Progenitor cell of endocrine pancreas (in vitro differentiated cells): ENCODE results near the gene LINS1. TPM values are rescaled to one million over a fixed set of nuclear protein-coding genes. Genes with fewer than 3 reads are reported as not detected.

Source experiments
- DNase-seq: peaks from one replicate; pipeline ENCODE4 v3.0.0; 2021; ENCODE audit warnings: low spot score; ENCODE audit not compliant: unreplicated experiment
- H3K27ac Mint-ChIP-seq: 2 replicates; pipeline ENCODE4 v1.8.0; 2021; ENCODE audit warnings: mild to moderate bottlenecking, moderate library complexity, mixed read lengths
- H3K27me3 Mint-ChIP-seq: 2 replicates; pipeline ENCODE4 v1.8.0; 2021; ENCODE audit warnings: mixed read lengths
- H3K36me3 Mint-ChIP-seq: 2 replicates; pipeline ENCODE4 v1.8.0; 2022; ENCODE audit warnings: mixed read lengths; ENCODE audit not compliant: insufficient read depth
- H3K4me1 Mint-ChIP-seq: 2 replicates; pipeline ENCODE4 v1.8.0; 2021; ENCODE audit warnings: low read depth, mixed read lengths
- H3K4me3 Mint-ChIP-seq: 2 replicates; pipeline ENCODE4 v1.8.0; 2021; ENCODE audit warnings: low read depth, mild to moderate bottlenecking, moderate library complexity, mixed read lengths
- H3K9me3 Mint-ChIP-seq: 2 replicates; pipeline ENCODE4 v1.8.0; 2021; ENCODE audit warnings: low read depth, mixed read lengths
- total RNA-seq: library from RNA; stranded (reverse); gene quantifications from 2 replicates; pipeline ENCODE4 v1.2.1, GENCODE V29; 2021
- TF ChIP-seq, protein P1 (sequence below): fragments of 200-600 bp; sonication (generic); IDR thresholded peaks from one replicate; pipeline ENCODE4 v1.5.0; 2021; ENCODE audit warnings: antibody characterized with exemption, mild to moderate bottlenecking; ENCODE audit not compliant: unreplicated experiment

LINS1 gene
- total RNA-seq, 1 donor from 2014 or later, result 17.7 TPM

DNA sequence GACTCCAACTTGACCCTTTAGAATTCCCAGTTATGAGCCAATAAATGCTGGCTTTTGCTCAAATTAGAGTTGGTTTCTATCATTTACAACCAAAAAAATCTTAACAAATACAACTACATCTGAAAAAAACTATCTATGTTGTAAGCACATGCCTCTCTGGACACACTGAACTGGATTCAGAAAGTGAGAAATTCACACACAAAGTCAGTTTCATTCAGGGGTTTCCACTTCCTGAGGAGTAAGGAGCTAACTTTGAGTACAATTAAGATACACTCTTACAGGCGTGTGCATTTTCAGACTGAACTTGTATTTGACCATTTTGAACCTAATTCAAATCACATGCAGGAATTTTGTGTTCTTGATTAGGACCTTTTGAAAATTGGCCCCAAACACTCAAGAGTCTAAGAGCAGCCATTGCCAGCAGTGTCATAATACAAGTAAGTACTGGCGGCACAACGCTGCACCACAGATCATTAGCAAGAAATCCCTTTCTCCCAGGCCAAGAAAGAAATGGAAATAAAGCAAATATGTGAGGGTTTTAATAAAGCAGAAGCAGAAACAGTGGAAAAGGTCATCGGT lies 31.2 kb downstream of the LINS1 start:
- Mint-ChIP-seq H3K9me3 (no peaks in the 10 kb centered on the region), H3K27ac (no peak overlapping the region), H3K4me1 (no peaks in the 10 kb centered on the region), H3K36me3 (peaks cover 8% of the 10 kb centered on the region), H3K4me3 (no peak overlapping the region), H3K27me3 (no peaks in the 10 kb centered on the region)
- no peak for DNase-seq
- TF ChIP-seq, protein P1, sequence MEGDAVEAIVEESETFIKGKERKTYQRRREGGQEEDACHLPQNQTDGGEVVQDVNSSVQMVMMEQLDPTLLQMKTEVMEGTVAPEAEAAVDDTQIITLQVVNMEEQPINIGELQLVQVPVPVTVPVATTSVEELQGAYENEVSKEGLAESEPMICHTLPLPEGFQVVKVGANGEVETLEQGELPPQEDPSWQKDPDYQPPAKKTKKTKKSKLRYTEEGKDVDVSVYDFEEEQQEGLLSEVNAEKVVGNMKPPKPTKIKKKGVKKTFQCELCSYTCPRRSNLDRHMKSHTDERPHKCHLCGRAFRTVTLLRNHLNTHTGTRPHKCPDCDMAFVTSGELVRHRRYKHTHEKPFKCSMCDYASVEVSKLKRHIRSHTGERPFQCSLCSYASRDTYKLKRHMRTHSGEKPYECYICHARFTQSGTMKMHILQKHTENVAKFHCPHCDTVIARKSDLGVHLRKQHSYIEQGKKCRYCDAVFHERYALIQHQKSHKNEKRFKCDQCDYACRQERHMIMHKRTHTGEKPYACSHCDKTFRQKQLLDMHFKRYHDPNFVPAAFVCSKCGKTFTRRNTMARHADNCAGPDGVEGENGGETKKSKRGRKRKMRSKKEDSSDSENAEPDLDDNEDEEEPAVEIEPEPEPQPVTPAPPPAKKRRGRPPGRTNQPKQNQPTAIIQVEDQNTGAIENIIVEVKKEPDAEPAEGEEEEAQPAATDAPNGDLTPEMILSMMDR, result no peak

DNA sequence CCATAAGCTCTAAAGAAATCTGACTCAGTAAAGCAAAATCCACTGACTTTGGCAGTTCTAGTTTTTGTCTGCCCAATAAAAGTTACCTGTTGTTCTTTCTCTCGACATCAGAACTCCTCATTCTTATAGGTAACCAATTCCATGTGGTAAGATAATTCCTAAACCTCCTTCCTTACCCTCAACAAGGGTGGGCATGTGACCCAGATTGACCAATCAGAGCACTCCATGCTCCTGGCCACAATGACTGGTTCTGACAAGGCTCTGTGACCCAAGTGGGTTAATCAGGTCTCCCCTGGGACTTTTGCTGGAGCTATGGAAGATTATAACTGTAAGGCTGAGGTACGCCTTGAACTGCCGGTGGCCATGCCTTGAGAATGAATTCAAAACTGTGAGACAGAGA lies 31.7 kb downstream of the LINS1 start:
- Mint-ChIP-seq H3K36me3 (peaks cover 8% of the 10 kb centered on the region), H3K4me3 (no peak overlapping the region), H3K27me3 (no peaks in the 10 kb centered on the region), H3K4me1 (no peaks in the 10 kb centered on the region), H3K9me3 (no peaks in the 10 kb centered on the region), H3K27ac (no peak overlapping the region)
- no peak for DNase-seq
- TF ChIP-seq, protein P1, result no peak

DNA sequence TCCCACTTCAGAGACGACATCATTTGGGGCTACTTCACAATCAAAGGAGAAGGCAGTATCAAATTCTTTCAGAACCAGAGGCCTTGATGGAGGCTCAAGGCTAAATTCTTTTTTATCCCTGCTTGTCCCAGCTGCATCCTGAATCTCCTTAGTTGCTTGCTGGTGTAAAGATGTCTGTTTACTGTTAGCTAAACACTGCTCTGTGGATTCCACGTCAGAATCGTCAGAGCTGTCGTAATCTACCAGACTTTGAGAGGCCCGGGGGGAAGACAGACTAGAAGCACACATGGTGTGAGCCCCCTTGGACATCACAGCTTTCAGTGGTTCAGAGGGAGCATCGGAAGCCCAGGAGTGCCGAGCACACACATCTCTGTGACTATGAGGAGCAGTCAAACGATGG lies 32.6 kb downstream of the LINS1 start:
- Mint-ChIP-seq H3K36me3 (peaks cover 8% of the 10 kb centered on the region), H3K27ac (no peak overlapping the region), H3K4me1 (no peaks in the 10 kb centered on the region), H3K4me3 (no peak overlapping the region), H3K27me3 (no peaks in the 10 kb centered on the region), H3K9me3 (no peaks in the 10 kb centered on the region)
- TF ChIP-seq, protein P1, result no peak
- DNase-seq, result no peak

DNA sequence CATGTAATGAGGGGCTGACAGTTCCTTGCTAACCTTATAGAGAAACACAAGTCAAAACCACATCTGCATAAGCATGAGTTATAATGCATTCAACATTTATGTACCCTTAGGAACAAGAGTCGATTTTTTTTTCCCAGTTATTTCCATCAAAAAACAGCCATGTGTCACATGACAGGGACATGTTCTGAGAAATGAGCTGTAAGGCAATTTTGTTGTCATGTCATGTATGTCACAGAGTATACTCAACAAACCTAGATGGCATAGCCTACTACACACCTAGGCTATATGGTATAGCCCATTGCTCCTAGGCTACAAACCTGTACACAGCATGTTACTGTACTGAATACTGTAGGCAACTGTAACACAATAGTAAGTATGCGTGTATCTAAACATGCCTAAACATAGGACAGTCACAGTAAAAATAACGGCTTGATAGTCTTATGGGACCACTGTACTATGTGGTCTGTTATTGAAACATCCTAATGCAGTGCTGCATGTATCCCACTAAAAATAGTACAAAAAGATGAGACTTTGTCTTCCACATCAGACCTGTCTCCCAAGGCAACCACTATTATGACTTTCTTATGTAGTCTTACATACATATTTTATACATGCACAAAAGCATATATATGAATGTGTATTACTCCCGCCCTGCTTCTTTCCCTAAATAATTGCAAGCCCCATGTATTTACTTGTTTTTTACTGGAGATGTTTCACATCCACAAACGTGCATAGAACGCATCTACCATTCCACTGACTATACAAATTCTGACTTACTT lies 34.9 kb downstream of the LINS1 start:
- H3K9me3 Mint-ChIP-seq, result no peaks in the 10 kb centered on the region
- H3K27ac Mint-ChIP-seq, result no peak overlapping the region
- no peak for DNase-seq
- no peaks in the 10 kb centered on the region for H3K4me1 Mint-ChIP-seq
- TF ChIP-seq, protein P1, result no peak
- peaks cover 7% of the 10 kb centered on the region for H3K36me3 Mint-ChIP-seq
- no peaks in the 10 kb centered on the region for H3K27me3 Mint-ChIP-seq
- no peak overlapping the region for H3K4me3 Mint-ChIP-seq

DNA sequence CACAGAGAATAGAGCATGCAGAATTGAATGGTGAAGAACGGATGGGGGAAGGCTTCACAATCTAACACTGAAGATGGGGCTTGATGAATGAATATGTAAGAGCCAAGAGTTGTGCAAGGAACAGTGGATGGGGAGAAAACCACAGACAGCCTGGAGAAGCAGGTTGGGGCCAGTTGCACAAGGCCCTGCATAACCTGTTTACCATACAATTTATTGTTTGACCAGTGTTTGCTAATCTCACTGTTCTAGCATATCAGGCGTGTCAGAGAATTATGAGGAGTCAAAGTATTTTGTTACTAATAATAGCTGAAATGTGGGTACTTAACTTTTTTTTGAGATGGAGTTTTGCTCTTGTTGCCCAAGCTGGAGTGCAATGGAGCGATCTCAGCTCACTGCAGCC lies 36.4 kb downstream of the LINS1 start:
- Mint-ChIP-seq H3K27me3 (no peaks in the 10 kb centered on the region), H3K9me3 (no peaks in the 10 kb centered on the region)

More for the DNA sequence above, 36.4 kb downstream of the LINS1 start:
- Mint-ChIP-seq H3K4me3 (no peak overlapping the region), H3K36me3 (peaks cover 8% of the 10 kb centered on the region), H3K4me1 (no peaks in the 10 kb centered on the region), H3K27ac (no peak overlapping the region)
- TF ChIP-seq, protein P1, result no peak
- DNase-seq, result no peak
